SK-N-SH (cell line): ENCODE results near the gene RPS6KC1.

Experiments used
- CTCF ChIP-seq: fragments of 200-600 bp; sonication (generic); IDR thresholded peaks from 2 replicates; pipeline ENCODE4 v1.6.1; 2017; ENCODE audit warnings: antibody characterized with exemption, mild to moderate bottlenecking, moderate library complexity
- POLR2AphosphoS5 ChIP-seq: IDR thresholded peaks from 2 replicates; pipeline ENCODE4 v1.6.1; 2012; ENCODE audit warnings: low read depth, low read length
- REST ChIP-seq: IDR thresholded peaks from 2 replicates; pipeline ENCODE4 v1.6.1; 2012; ENCODE audit warnings: mild to moderate bottlenecking, low read depth, low read length, moderate library complexity
- USF2 ChIP-seq: fragments of 150-350 bp; IDR thresholded peaks from 2 replicates; pipeline ENCODE4 v1.6.1; 2017; ENCODE audit warnings: antibody characterized with exemption, low read length, low read depth, borderline replicate concordance

GRCh38 chr1:213275293-213275692, 224.3 kb downstream of the RPS6KC1 start:
- no peak for TF ChIP-seq CTCF
- no peak for TF ChIP-seq REST
- no peak for TF ChIP-seq POLR2AphosphoS5
- no peak for TF ChIP-seq USF2
